WTC11 (cell line): ENCODE data around the gene LIPT1. TPM values are rescaled to one million over a fixed set of nuclear protein-coding genes. Genes with fewer than 3 reads are reported as not detected.

Experiments used
- ATAC-seq: fragments of 200-7000 bp; cut with Tn5 transposase; 2 replicates; pipeline ENCODE4 v1.10.0; 2021; ENCODE audit warnings: mild to moderate bottlenecking, moderate library complexity
- CTCF ChIA-PET: fragments of 300-600 bp; sonication (Branson Sonifier 250); formaldehyde crosslinking; loops from one replicate; lab custom pipeline; 2021; ENCODE audit warnings: antibody characterized with exemption; lab: Charles Lee
- POLR2A ChIA-PET: fragments of 350-600 bp; sonication (Branson Sonifier 250); formaldehyde crosslinking; loops from one replicate; lab custom pipeline; 2021; ENCODE audit warnings: antibody characterized with exemption; lab: Charles Lee
- DNase-seq: peaks from one replicate; pipeline ENCODE4 v3.0.0; 2021; ENCODE audit warnings: low spot score
- H3K27ac Mint-ChIP-seq: 2 replicates; pipeline ENCODE4 v1.8.0; 2021; ENCODE audit warnings: mixed read lengths
- H3K27me3 Mint-ChIP-seq: 2 replicates; pipeline ENCODE4 v1.8.0; 2021; ENCODE audit warnings: low read depth, mild to moderate bottlenecking, moderate library complexity, mixed read lengths
- H3K36me3 Mint-ChIP-seq: 2 replicates; pipeline ENCODE4 v1.8.0; 2021; ENCODE audit warnings: mixed read lengths
- H3K4me1 Mint-ChIP-seq: 2 replicates; pipeline ENCODE4 v1.8.0; 2022; ENCODE audit warnings: mixed read lengths
- H3K4me3 Mint-ChIP-seq: 2 replicates; pipeline ENCODE4 v1.8.0; 2021; ENCODE audit warnings: mild to moderate bottlenecking, moderate library complexity, mixed read lengths
- H3K9me3 Mint-ChIP-seq: 2 replicates; pipeline ENCODE4 v1.8.0; 2021; ENCODE audit warnings: mixed read lengths
- ELF4 ChIP-seq: sonication (generic); formaldehyde crosslinking; IDR thresholded peaks from 2 replicates; pipeline ENCODE4 v1.8.1; 2022; ENCODE audit warnings: low read depth, mild to moderate bottlenecking, moderate library complexity, missing genetic modification reagents
- EMX1 ChIP-seq: fragments of 250-450 bp; sonication (Bioruptor Pico); IDR thresholded peaks from 2 replicates; pipeline ENCODE4 v1.8.0; 2021; ENCODE audit warnings: mild to moderate bottlenecking
- ERG ChIP-seq: fragments of 250-450 bp; sonication (Bioruptor Pico); IDR thresholded peaks from 2 replicates; pipeline ENCODE4 v1.8.0; 2021; ENCODE audit warnings: mild to moderate bottlenecking
- FOXJ3 ChIP-seq: sonication (generic); formaldehyde crosslinking; IDR thresholded peaks from 2 replicates; pipeline ENCODE4 v1.9.0; 2021; ENCODE audit warnings: missing genetic modification reagents, mild to moderate bottlenecking, borderline replicate concordance
- HMGA2 ChIP-seq: fragments of 250-450 bp; sonication (Bioruptor Pico); IDR thresholded peaks from 2 replicates; pipeline ENCODE4 v1.4.0; 2021; ENCODE audit warnings: mild to moderate bottlenecking, moderate library complexity
- MYBL2 ChIP-seq: sonication (generic); formaldehyde crosslinking; IDR thresholded peaks from 2 replicates; pipeline ENCODE4 v1.8.1; 2023; ENCODE audit warnings: mild to moderate bottlenecking, moderate library complexity, missing genetic modification reagents
- NFYB ChIP-seq: sonication (generic); formaldehyde crosslinking; conservative IDR thresholded peaks from 2 replicates; pipeline ENCODE4 v1.8.0; 2022; ENCODE audit warnings: low read depth, missing genetic modification reagents
- NR1H2 ChIP-seq: sonication (generic); formaldehyde crosslinking; IDR thresholded peaks from 2 replicates; pipeline ENCODE4 v1.9.0; 2021; ENCODE audit warnings: mild to moderate bottlenecking, moderate library complexity, missing genetic modification reagents
- NR2C2 ChIP-seq: sonication (generic); formaldehyde crosslinking; IDR thresholded peaks from 2 replicates; pipeline ENCODE4 v1.8.0; 2022; ENCODE audit warnings: mild to moderate bottlenecking, missing genetic modification reagents
- RORB ChIP-seq: fragments of 250-450 bp; sonication (Bioruptor Pico); IDR thresholded peaks from 2 replicates; pipeline ENCODE4 v1.9.0; 2021; ENCODE audit warnings: mild to moderate bottlenecking
- TCF7 ChIP-seq: sonication (generic); formaldehyde crosslinking; IDR thresholded peaks from 2 replicates; pipeline ENCODE4 v1.8.0; 2022; ENCODE audit warnings: mild to moderate bottlenecking, low read depth, missing genetic modification reagents, moderate library complexity
- ZNF317 ChIP-seq: sonication (generic); formaldehyde crosslinking; IDR thresholded peaks from 2 replicates; pipeline ENCODE4 v1.8.1; 2023; ENCODE audit warnings: low read depth, mild to moderate bottlenecking, moderate library complexity, missing genetic modification reagents, borderline replicate concordance
- total RNA-seq: library from RNA; stranded (reverse); gene quantifications from 3 replicates; pipeline ENCODE4 v1.2.3, GENCODE V29; 2021
- TF ChIP-seq, protein P1 (sequence below): sonication (generic); formaldehyde crosslinking; IDR thresholded peaks from 2 replicates; pipeline ENCODE4 v1.8.1; 2022; ENCODE audit warnings: low read depth, missing genetic modification reagents, borderline replicate concordance
- TF ChIP-seq, protein P2 (sequence below): sonication (generic); formaldehyde crosslinking; IDR thresholded peaks from 2 replicates; pipeline ENCODE4 v1.8.0; 2022; ENCODE audit warnings: mild to moderate bottlenecking, missing genetic modification reagents
- TF ChIP-seq, protein P3 (sequence below): sonication (generic); formaldehyde crosslinking; IDR thresholded peaks from 2 replicates; pipeline ENCODE4 v1.8.1; 2022; ENCODE audit warnings: mild to moderate bottlenecking, missing genetic modification reagents, moderate library complexity, borderline replicate concordance
- TF ChIP-seq, protein P4 (sequence below): sonication (generic); formaldehyde crosslinking; IDR thresholded peaks from 2 replicates; pipeline ENCODE4 v1.8.0; 2023; ENCODE audit warnings: mild to moderate bottlenecking, missing genetic modification reagents
- TF ChIP-seq, protein P5 (sequence below): sonication (generic); formaldehyde crosslinking; IDR thresholded peaks from 2 replicates; pipeline ENCODE4 v1.8.0; 2022; ENCODE audit warnings: mild to moderate bottlenecking, missing genetic modification reagents
- TF ChIP-seq, protein P6 (sequence below): sonication (generic); formaldehyde crosslinking; IDR thresholded peaks from 2 replicates; pipeline ENCODE4 v1.8.1; 2022; ENCODE audit warnings: low read depth, mild to moderate bottlenecking, moderate library complexity, missing genetic modification reagents, borderline replicate concordance
- TF ChIP-seq, protein P7 (sequence below): sonication (generic); formaldehyde crosslinking; IDR thresholded peaks from 2 replicates; pipeline ENCODE4 v1.8.1; 2023; ENCODE audit warnings: mild to moderate bottlenecking, missing genetic modification reagents, borderline replicate concordance

The LIPT1 gene
- total RNA-seq, 1 experiment from 2014 or later: 9.7 TPM

DNA sequence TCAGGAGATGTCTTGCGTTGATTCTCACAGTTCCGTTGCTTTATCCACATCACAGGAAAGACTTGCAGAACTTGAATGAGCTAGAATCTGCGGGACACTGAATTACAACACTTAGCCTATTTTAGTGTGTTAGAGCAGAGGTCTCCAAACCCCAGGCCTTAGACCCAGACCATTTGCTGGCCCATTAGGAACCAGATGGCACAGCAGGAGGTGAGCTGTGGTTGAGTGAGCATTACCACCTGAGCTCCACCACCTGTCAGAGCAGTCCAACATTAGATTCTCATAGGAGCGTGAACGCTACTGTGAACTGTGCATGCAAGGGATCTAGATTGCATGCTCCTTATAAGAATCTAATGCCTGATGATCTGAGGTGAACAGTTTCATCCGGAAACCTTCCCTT, 30.0 kb downstream of the LIPT1 start (continued):
- TF ChIP-seq ERG (CRISPR knock-in tag): no peak
- TF ChIP-seq, protein P1, sequence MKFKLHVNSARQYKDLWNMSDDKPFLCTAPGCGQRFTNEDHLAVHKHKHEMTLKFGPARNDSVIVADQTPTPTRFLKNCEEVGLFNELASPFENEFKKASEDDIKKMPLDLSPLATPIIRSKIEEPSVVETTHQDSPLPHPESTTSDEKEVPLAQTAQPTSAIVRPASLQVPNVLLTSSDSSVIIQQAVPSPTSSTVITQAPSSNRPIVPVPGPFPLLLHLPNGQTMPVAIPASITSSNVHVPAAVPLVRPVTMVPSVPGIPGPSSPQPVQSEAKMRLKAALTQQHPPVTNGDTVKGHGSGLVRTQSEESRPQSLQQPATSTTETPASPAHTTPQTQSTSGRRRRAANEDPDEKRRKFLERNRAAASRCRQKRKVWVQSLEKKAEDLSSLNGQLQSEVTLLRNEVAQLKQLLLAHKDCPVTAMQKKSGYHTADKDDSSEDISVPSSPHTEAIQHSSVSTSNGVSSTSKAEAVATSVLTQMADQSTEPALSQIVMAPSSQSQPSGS: no peak
- TF ChIP-seq FOXJ3: no peak
- TF ChIP-seq, protein P2, sequence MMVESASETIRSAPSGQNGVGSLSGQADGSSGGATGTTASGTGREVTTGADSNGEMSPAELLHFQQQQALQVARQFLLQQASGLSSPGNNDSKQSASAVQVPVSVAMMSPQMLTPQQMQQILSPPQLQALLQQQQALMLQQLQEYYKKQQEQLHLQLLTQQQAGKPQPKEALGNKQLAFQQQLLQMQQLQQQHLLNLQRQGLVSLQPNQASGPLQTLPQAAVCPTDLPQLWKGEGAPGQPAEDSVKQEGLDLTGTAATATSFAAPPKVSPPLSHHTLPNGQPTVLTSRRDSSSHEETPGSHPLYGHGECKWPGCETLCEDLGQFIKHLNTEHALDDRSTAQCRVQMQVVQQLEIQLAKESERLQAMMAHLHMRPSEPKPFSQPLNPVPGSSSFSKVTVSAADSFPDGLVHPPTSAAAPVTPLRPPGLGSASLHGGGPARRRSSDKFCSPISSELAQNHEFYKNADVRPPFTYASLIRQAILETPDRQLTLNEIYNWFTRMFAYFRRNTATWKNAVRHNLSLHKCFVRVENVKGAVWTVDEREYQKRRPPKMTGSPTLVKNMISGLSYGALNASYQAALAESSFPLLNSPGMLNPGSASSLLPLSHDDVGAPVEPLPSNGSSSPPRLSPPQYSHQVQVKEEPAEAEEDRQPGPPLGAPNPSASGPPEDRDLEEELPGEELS: no peak
- TF ChIP-seq, protein P3, sequence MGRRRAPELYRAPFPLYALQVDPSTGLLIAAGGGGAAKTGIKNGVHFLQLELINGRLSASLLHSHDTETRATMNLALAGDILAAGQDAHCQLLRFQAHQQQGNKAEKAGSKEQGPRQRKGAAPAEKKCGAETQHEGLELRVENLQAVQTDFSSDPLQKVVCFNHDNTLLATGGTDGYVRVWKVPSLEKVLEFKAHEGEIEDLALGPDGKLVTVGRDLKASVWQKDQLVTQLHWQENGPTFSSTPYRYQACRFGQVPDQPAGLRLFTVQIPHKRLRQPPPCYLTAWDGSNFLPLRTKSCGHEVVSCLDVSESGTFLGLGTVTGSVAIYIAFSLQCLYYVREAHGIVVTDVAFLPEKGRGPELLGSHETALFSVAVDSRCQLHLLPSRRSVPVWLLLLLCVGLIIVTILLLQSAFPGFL (CRISPR knock-in tag): no peak
- no peak for TF ChIP-seq ELF4 (CRISPR knock-in tag)
- TF ChIP-seq RORB (CRISPR knock-in tag): no peak
- TF ChIP-seq, all 79 proteins: peak for 0

DNA sequence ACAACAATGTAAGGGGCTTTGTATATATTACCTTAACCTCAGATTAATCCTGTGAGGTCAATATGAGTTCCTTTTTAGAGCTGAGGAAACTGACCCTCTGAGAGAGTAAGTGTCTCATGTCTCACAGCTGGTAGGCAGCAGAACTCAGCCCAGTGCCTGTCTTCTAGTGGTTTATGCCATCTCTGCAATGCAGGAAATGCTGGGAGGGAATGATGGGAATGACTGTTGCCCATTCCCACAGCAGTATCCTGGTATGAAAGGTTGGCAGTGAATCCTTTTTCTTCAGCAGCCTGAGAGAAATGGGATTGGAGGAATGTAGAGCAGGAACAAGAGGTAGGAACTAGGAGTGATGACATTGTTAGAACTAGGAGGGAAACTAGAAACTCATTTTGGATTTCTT, 32.2 kb downstream of the LIPT1 start:
- CTCF ChIA-PET: no interaction called here
- no peak for ATAC-seq
- TF ChIP-seq FOXJ3 (no peak), NR2C2 (CRISPR knock-in tag) (no peak), ZNF317 (CRISPR knock-in tag) (no peak), EMX1 (CRISPR knock-in tag) (no peak), NR1H2 (CRISPR knock-in tag) (no peak), TCF7 (CRISPR knock-in tag) (no peak), NFYB (CRISPR knock-in tag) (no peak), MYBL2 (no peak), HMGA2 (CRISPR knock-in tag) (no peak)
- TF ChIP-seq, protein P3 (CRISPR knock-in tag): no peak
- TF ChIP-seq, protein P4, sequence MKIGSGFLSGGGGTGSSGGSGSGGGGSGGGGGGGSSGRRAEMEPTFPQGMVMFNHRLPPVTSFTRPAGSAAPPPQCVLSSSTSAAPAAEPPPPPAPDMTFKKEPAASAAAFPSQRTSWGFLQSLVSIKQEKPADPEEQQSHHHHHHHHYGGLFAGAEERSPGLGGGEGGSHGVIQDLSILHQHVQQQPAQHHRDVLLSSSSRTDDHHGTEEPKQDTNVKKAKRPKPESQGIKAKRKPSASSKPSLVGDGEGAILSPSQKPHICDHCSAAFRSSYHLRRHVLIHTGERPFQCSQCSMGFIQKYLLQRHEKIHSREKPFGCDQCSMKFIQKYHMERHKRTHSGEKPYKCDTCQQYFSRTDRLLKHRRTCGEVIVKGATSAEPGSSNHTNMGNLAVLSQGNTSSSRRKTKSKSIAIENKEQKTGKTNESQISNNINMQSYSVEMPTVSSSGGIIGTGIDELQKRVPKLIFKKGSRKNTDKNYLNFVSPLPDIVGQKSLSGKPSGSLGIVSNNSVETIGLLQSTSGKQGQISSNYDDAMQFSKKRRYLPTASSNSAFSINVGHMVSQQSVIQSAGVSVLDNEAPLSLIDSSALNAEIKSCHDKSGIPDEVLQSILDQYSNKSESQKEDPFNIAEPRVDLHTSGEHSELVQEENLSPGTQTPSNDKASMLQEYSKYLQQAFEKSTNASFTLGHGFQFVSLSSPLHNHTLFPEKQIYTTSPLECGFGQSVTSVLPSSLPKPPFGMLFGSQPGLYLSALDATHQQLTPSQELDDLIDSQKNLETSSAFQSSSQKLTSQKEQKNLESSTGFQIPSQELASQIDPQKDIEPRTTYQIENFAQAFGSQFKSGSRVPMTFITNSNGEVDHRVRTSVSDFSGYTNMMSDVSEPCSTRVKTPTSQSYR (CRISPR knock-in tag): no peak
- TF ChIP-seq, protein P5, sequence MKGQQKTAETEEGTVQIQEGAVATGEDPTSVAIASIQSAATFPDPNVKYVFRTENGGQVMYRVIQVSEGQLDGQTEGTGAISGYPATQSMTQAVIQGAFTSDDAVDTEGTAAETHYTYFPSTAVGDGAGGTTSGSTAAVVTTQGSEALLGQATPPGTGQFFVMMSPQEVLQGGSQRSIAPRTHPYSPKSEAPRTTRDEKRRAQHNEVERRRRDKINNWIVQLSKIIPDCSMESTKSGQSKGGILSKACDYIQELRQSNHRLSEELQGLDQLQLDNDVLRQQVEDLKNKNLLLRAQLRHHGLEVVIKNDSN (CRISPR knock-in tag): no peak
- TF ChIP-seq, protein P6, sequence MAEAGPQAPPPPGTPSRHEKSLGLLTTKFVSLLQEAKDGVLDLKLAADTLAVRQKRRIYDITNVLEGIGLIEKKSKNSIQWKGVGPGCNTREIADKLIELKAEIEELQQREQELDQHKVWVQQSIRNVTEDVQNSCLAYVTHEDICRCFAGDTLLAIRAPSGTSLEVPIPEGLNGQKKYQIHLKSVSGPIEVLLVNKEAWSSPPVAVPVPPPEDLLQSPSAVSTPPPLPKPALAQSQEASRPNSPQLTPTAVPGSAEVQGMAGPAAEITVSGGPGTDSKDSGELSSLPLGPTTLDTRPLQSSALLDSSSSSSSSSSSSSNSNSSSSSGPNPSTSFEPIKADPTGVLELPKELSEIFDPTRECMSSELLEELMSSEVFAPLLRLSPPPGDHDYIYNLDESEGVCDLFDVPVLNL (CRISPR knock-in tag): no peak
- TF ChIP-seq, protein P7, sequence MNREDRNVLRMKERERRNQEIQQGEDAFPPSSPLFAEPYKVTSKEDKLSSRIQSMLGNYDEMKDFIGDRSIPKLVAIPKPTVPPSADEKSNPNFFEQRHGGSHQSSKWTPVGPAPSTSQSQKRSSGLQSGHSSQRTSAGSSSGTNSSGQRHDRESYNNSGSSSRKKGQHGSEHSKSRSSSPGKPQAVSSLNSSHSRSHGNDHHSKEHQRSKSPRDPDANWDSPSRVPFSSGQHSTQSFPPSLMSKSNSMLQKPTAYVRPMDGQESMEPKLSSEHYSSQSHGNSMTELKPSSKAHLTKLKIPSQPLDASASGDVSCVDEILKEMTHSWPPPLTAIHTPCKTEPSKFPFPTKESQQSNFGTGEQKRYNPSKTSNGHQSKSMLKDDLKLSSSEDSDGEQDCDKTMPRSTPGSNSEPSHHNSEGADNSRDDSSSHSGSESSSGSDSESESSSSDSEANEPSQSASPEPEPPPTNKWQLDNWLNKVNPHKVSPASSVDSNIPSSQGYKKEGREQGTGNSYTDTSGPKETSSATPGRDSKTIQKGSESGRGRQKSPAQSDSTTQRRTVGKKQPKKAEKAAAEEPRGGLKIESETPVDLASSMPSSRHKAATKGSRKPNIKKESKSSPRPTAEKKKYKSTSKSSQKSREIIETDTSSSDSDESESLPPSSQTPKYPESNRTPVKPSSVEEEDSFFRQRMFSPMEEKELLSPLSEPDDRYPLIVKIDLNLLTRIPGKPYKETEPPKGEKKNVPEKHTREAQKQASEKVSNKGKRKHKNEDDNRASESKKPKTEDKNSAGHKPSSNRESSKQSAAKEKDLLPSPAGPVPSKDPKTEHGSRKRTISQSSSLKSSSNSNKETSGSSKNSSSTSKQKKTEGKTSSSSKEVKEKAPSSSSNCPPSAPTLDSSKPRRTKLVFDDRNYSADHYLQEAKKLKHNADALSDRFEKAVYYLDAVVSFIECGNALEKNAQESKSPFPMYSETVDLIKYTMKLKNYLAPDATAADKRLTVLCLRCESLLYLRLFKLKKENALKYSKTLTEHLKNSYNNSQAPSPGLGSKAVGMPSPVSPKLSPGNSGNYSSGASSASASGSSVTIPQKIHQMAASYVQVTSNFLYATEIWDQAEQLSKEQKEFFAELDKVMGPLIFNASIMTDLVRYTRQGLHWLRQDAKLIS (CRISPR knock-in tag): no peak

More for the DNA sequence above, 32.2 kb downstream of the LIPT1 start:
- POLR2A ChIA-PET: no interaction called here
- Mint-ChIP-seq H3K4me3 (no peak overlapping the region), H3K27me3 (no peaks in the 10 kb centered on the region), H3K36me3 (peaks cover 42% of the 10 kb centered on the region), H3K9me3 (peaks cover 9% of the 10 kb centered on the region; the same call in 1 of the 2 replicates), H3K4me1 (peaks cover 4% of the 10 kb centered on the region), H3K27ac (no peak overlapping the region)
- DNase-seq: no peak
